K562 (cell line): ENCODE results near the gene PTPRG. TPM values are rescaled to one million over a fixed set of nuclear protein-coding genes. Genes with fewer than 3 reads are reported as not detected.

ENCODE experiments used
- ATAC-seq: fragments of 200-7000 bp; cut with Tn5 transposase; 3 replicates; pipeline ENCODE4 v1.9.1; 2020; ENCODE audit warnings: moderate library complexity
- BruUV-seq: library from RNA; stranded (reverse); fragments of 400-500 nt; replicated peaks from 2 replicates; lab custom pipeline; 2021; lab: Mats Ljungman, UMichigan
- CTCF ChIA-PET: fragments of 300-600 bp; formaldehyde crosslinking; extraction: SDS; loops from one replicate; lab custom pipeline; 2021; ENCODE audit warnings: low intra/inter-chr PET ratio; lab: Yijun Ruan, JAX
- POLR2A ChIA-PET: fragments of 300-600, 350-650 bp; sonication (Branson Sonifier 250); formaldehyde crosslinking; extraction: SDS; loops from one replicate; lab custom pipeline; 2021; ENCODE audit warnings: antibody characterized with exemption, inconsistent platforms; lab: Yijun Ruan, JAX
- DNase-seq, 4 experiments: peaks; one replicate each; pipeline versions ENCODE4 v3.0.0 to v3.0.0-alpha.2; 2011 to 2018; ENCODE audit warnings: low spot score in 3 of 4, mixed read lengths in 3 of 4; ENCODE audit errors: extremely low read depth in 1 of 4
- FAIRE-seq: peaks from 2 replicates; lab custom pipeline; 2011; peaks lifted over from hg19 to GRCh38; lab: Jason Lieb, UNC
- H2AFZ ChIP-seq: 2 replicates; pipeline ENCODE4 v1.6.0; 2011; ENCODE audit warnings: low read depth, low read length, control low read depth, inconsistent platforms
- H3K27ac ChIP-seq: fragments of 200-600 bp; 3 replicates; pipeline ENCODE4 v1.8.0; 2011; ENCODE audit warnings: low read depth, mild to moderate bottlenecking, control low read depth, inconsistent platforms, low read length, moderate library complexity, mixed read lengths; ENCODE audit errors: extremely low read depth
- H3K27me3 ChIP-seq, 2 experiments: fragments of 300-600 bp in 1 of 2; 2 replicates in 1 of 2; 3 replicates in 1 of 2; pipeline versions ENCODE4 v1.6.0 to v1.8.0; 2011; ENCODE audit warnings: inconsistent platforms in 2 of 2, low read length in 2 of 2, mild to moderate bottlenecking in 1 of 2, mixed read lengths in 1 of 2, moderate library complexity in 1 of 2; ENCODE audit not compliant: control insufficient read depth in 2 of 2, insufficient read depth in 2 of 2
- H3K36me3 ChIP-seq: fragments of 300-600 bp; 3 replicates; pipeline ENCODE4 v1.8.0; 2011; ENCODE audit warnings: mild to moderate bottlenecking, low read length, inconsistent platforms; ENCODE audit not compliant: control insufficient read depth, insufficient read depth
- H3K4me1 ChIP-seq, 2 experiments: fragments of 200-600 bp in 1 of 2; replicated peaks in 1 of 2; 2 replicates in 1 of 2; 3 replicates in 1 of 2; pipeline versions ENCODE4 v1.5.1 to v1.8.0; 2011; ENCODE audit warnings: inconsistent platforms in 2 of 2, low read length in 2 of 2, mild to moderate bottlenecking in 1 of 2, mixed read lengths in 1 of 2, moderate library complexity in 1 of 2; ENCODE audit not compliant: control insufficient read depth in 2 of 2, insufficient read depth in 2 of 2
- H3K4me2 ChIP-seq: 2 replicates; pipeline ENCODE4 v1.6.1; 2011; ENCODE audit warnings: low read length, control low read depth, inconsistent platforms, mixed read lengths; ENCODE audit not compliant: insufficient read depth
- H3K4me3 ChIP-seq: fragments of 200-600 bp; sonication (generic), shearing (Covaris generic); 2 replicates; pipeline ENCODE4 v1.5.1; 2016; ENCODE audit warnings: control low read depth, inconsistent platforms
- H3K79me2 ChIP-seq: fragments of 200-600 bp; 3 replicates; pipeline ENCODE4 v1.8.0; 2011; ENCODE audit warnings: low read length, inconsistent platforms; ENCODE audit not compliant: control insufficient read depth, insufficient read depth
- H3K9ac ChIP-seq, 2 experiments: 2 replicates each; pipeline versions ENCODE4 v1.6.0 to v1.6.1; 2011; ENCODE audit warnings: low read depth in 2 of 2, low read length in 2 of 2, control low read depth in 1 of 2, inconsistent platforms in 1 of 2, mild to moderate bottlenecking in 1 of 2, mixed read lengths in 1 of 2; ENCODE audit not compliant: insufficient read depth in 1 of 2
- H3K9me1 ChIP-seq: one replicate; pipeline ENCODE4 v1.6.0; 2011; ENCODE audit warnings: inconsistent platforms, mild to moderate bottlenecking, low read length, moderate library complexity; ENCODE audit not compliant: control insufficient read depth, insufficient read depth
- H3K9me3 ChIP-seq: replicated peaks from 2 replicates; pipeline ENCODE4 v1.5.1; 2011; ENCODE audit warnings: low read depth, low read length, inconsistent platforms; ENCODE audit not compliant: control insufficient read depth, insufficient read depth
- H4K20me1 ChIP-seq: replicated peaks from 2 replicates; pipeline ENCODE4 v1.6.1; 2011; ENCODE audit warnings: low read length, inconsistent platforms, mixed read lengths; ENCODE audit not compliant: control insufficient read depth, insufficient read depth
- CEBPZ ChIP-seq: fragments of 150-350 bp; IDR thresholded peaks from 2 replicates; pipeline ENCODE4 v1.6.1; 2014; ENCODE audit warnings: low read depth, mild to moderate bottlenecking, low read length, borderline replicate concordance
- E2F6 ChIP-seq, 2 experiments: IDR thresholded peaks; 2 replicates each; pipeline ENCODE4 v1.6.1; 2011; ENCODE audit warnings: borderline replicate concordance in 1 of 2, control low read depth in 1 of 2, low read depth in 1 of 2, low read length in 1 of 2, mild to moderate bottlenecking in 1 of 2, mixed read lengths in 1 of 2, moderate library complexity in 1 of 2; ENCODE audit not compliant: insufficient read depth in 1 of 2, insufficient read length in 1 of 2, poor library complexity in 1 of 2, severe bottlenecking in 1 of 2; ENCODE audit errors: extremely low read depth in 1 of 2
- ETV1 ChIP-seq: fragments of 450-650 bp; conservative IDR thresholded peaks from 2 replicates; pipeline ENCODE4 v1.6.1; 2016; ENCODE audit warnings: missing genetic modification characterization, control low read depth, low read depth, missing compliant biosample characterization
- FOXJ3 ChIP-seq: sonication (generic); formaldehyde crosslinking; IDR thresholded peaks from 2 replicates; pipeline ENCODE4 v1.4.0; 2020; ENCODE audit warnings: mild to moderate bottlenecking, missing genetic modification reagents
- GABPB1 ChIP-seq: sonication (generic); formaldehyde crosslinking; IDR thresholded peaks from 2 replicates; pipeline ENCODE4 v1.8.0; 2022; ENCODE audit warnings: mild to moderate bottlenecking, missing genetic modification reagents
- IRF2 ChIP-seq: sonication (generic); formaldehyde crosslinking; IDR thresholded peaks from 2 replicates; pipeline ENCODE4 v1.8.1; 2022; ENCODE audit warnings: mild to moderate bottlenecking, missing genetic modification reagents
- NBN ChIP-seq: fragments of 450-650 bp; IDR thresholded peaks from 2 replicates; pipeline ENCODE4 v1.6.1; 2016; ENCODE audit warnings: low read depth, mild to moderate bottlenecking
- NCOA2 ChIP-seq, 2 experiments: fragments of 450-650 bp; IDR thresholded peaks; 2 replicates each; pipeline ENCODE4 v1.6.1; 2018; ENCODE audit warnings: mild to moderate bottlenecking in 2 of 2, moderate library complexity in 1 of 2; ENCODE audit not compliant: partially characterized antibody in 2 of 2
- WGBS: fragments of 100-300 bp; shearing (Covaris generic); methylation state at CpG from one replicate; pipeline ENCODE4 v1.1.6; 2016; ENCODE audit warnings: low coverage, mixed read lengths; ENCODE audit not compliant: insufficient coverage; ENCODE audit errors: missing lambda C conversion rate; 5-methylcytosine and 5-hydroxymethylcytosine counted together
- in situ Hi-C: fragments of 300-500 bp; cut with MboI; formaldehyde crosslinking; loops from 4 replicates; pipeline ENCODE4 v1.15.0; 2018; ENCODE audit warnings: inconsistent platforms, mixed read lengths
- intact Hi-C: fragments of 100-400 bp; cut with micrococcal nuclease; formaldehyde crosslinking; loops from 2 replicates; pipeline ENCODE4 v1.14.2; 2022
- polyA plus RNA-seq, 8 experiments: library from polyadenylated mRNA; depleted of rRNA in 4 of 8; stranded (reverse) in 5 of 8; unstranded in 3 of 8; fragments of >200 nt; fragmentation: Nextera tagmentation in 2 of 8; fragmentation: Illumina TruSeq in 1 of 8; extraction: Ambion mirVana in 2 of 8; extraction: Trizol in 1 of 8; gene quantifications; 2 replicates each; pipeline versions ENCODE4 v1.2.1 to v1.2.3, GENCODE V29; 2011 to 2014; ENCODE audit warnings: inconsistent platforms in 1 of 8, missing spikeins in 1 of 8
- total RNA-seq, 7 experiments: library from RNA; depleted of rRNA in 6 of 7; stranded (reverse); fragments of >200 nt in 6 of 7; fragmentation: Illumina TruSeq in 2 of 7; extraction: Trizol in 2 of 7; gene quantifications; 2 replicates each; pipeline versions ENCODE4 v1.2.1 to v1.2.3, GENCODE V29; 2011 to 2021; ENCODE audit warnings: low replicate concordance in 1 of 7
- TF ChIP-seq, protein P1 (sequence below): fragments of 200-800 bp; sonication (Bioruptor generic); IDR thresholded peaks from 2 replicates; pipeline ENCODE4 v1.6.1; 2016; ENCODE audit warnings: missing genetic modification characterization, missing compliant biosample characterization

Gene PTPRG
- total and polyA plus RNA-seq, 9 of the 15 experiments (the other 6 are each of a cell fraction or from before 2014, with no cell fraction given), result 0.16 TPM; not detected in 8

DNA sequence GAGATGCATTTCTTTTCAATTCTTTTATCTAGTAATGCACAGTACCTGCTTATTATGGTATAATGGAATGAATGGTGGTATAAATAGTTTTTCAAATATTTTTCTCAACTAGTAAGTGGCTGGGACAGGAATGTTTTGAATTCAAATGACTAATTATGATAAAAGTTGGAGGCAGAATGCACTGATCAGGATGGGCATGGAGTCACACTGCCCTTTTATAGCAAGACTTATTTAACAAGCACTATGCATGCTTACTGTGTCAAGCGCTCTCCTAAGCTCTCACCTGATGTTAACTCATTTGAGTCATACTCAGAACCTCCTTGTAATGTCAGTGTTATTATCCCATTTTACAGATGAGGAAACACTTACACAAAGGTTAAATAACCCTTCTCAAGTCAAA lies 590.2 kb downstream of the PTPRG start:
- no TSS peak for BruUV-seq
- no peak overlapping the region for H3K4me2 ChIP-seq
- ChIA-PET POLR2A (no interaction called here), CTCF (no interaction called here)
- no peaks in the 10 kb centered on the region for H3K79me2 ChIP-seq
- ATAC-seq, result no peak
- no peaks in the 10 kb centered on the region for H3K9me1 ChIP-seq
- no peak overlapping the region for H2AFZ ChIP-seq
- no peak for FAIRE-seq
- no peak overlapping the region for H3K27ac ChIP-seq
- H3K4me1 ChIP-seq, result no peaks in the 10 kb centered on the region
- no CpG with 5 or more reads among the region's 1 CpG for WGBS
- no peaks in the 10 kb centered on the region for H3K9me3 ChIP-seq
- H3K36me3 ChIP-seq, result no peaks in the 10 kb centered on the region
- no peak for DNase-seq
- no peaks in the 10 kb centered on the region; a peak in 1 of 5 replicates for H3K27me3 ChIP-seq
- H4K20me1 ChIP-seq, result no peaks in the 10 kb centered on the region
- intact Hi-C loops (no loop called here), in situ Hi-C loops (no loop called here)
- no peak overlapping the region for H3K4me3 ChIP-seq
- no peak overlapping the region for H3K9ac ChIP-seq
- TF ChIP-seq NBN (no peak), E2F6 (IDR thresholded peaks at IDR 0.05; ENCODE audit: borderline replicate concordance in 1 of 2, extremely low read depth in 1 of 2, insufficient read depth in 1 of 2, insufficient read length in 1 of 2, low read depth in 1 of 2, low read length in 1 of 2, poor library complexity in 1 of 2, severe bottlenecking in 1 of 2) (no peak), IRF2 (CRISPR knock-in tag) (no peak), ETV1 (tag) (no peak), FOXJ3 (CRISPR knock-in tag) (no peak), CEBPZ (no peak), NCOA2 (IDR thresholded peaks at IDR 0.05; ENCODE audit: partially characterized antibody in 2 of 2) (no peak), GABPB1 (CRISPR knock-in tag) (no peak)
- TF ChIP-seq, protein P1, sequence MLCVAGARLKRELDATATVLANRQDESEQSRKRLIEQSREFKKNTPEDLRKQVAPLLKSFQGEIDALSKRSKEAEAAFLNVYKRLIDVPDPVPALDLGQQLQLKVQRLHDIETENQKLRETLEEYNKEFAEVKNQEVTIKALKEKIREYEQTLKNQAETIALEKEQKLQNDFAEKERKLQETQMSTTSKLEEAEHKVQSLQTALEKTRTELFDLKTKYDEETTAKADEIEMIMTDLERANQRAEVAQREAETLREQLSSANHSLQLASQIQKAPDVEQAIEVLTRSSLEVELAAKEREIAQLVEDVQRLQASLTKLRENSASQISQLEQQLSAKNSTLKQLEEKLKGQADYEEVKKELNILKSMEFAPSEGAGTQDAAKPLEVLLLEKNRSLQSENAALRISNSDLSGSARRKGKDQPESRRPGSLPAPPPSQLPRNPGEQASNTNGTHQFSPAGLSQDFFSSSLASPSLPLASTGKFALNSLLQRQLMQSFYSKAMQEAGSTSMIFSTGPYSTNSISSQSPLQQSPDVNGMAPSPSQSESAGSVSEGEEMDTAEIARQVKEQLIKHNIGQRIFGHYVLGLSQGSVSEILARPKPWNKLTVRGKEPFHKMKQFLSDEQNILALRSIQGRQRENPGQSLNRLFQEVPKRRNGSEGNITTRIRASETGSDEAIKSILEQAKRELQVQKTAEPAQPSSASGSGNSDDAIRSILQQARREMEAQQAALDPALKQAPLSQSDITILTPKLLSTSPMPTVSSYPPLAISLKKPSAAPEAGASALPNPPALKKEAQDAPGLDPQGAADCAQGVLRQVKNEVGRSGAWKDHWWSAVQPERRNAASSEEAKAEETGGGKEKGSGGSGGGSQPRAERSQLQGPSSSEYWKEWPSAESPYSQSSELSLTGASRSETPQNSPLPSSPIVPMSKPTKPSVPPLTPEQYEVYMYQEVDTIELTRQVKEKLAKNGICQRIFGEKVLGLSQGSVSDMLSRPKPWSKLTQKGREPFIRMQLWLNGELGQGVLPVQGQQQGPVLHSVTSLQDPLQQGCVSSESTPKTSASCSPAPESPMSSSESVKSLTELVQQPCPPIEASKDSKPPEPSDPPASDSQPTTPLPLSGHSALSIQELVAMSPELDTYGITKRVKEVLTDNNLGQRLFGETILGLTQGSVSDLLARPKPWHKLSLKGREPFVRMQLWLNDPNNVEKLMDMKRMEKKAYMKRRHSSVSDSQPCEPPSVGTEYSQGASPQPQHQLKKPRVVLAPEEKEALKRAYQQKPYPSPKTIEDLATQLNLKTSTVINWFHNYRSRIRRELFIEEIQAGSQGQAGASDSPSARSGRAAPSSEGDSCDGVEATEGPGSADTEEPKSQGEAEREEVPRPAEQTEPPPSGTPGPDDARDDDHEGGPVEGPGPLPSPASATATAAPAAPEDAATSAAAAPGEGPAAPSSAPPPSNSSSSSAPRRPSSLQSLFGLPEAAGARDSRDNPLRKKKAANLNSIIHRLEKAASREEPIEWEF (CRISPR knock-in tag), result no peak
